Measurements from ENCODE around the gene CRIM1.

- TF ChIP-seq CTCF (IDR thresholded peaks at IDR 0.05) (no peak), POLR2A (IDR thresholded peaks at IDR 0.05) (no peak)
These were observed 28.1 kb downstream of the CRIM1 start for GRCh38 chr2:36383726-36384125.
